SW 1271 (cell line): Measurements from ENCODE around the gene PLXNC1.

Source experiments
- DNase-seq, 2 experiments: peaks; one replicate each; lab custom pipeline; 2025; lab: John Stamatoyannopoulos, UW

PLXNC1 gene

DNA sequence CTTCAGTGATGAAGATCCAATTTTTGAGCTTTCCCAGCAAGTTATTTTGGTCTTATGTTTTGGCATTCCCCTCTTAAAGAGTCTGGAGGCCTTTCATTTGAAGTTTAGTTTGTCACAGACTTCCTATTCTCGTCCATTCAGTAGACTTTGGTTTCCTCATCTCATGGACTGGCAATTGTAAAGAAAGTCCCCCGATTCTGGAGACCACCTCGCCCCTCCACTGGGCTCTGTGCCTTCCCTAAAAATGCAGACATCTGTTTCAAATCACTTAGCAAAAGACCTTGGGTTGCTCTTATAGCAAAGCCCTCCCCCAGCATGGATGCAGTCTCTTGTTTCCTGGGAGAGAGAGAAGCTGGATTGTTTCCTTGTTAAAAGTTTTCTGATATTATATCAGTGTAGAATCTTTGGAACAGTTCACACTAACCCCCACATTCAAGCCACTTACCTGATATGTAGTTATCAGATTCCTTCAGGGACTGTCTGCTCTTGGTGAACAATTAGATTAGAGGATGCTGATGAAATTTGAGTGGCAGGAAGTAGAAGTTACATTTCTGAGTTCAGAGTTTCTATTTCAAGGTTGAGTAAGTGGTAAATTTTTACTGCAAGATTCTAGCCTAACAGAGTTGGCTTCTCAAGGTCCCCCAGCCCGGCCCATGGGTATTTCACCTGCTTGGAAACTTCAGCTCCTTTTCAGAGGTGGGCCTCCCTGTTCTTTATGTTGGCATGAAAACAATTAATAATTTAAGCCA lies 56.3 kb downstream of the PLXNC1 start:
- no peak for DNase-seq

DNA sequence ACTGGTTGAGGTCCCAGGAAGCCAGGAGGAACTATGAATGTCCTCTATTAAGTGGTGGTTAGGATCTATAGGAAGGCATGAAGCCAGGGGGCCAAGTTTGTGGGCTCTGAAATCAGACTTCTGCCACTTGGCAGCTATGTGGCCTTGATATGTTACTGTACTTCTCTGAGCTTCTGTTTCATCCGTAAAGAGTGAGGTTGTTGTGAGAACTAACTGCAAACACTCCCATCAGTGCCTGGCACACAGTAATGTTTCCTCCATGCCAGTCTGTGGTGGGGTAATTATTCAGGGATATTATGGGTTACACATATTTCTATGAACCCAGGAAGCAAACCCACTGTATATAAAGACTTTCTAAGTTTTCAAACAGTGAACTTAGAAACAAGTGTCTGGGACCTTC lies 57.4 kb downstream of the PLXNC1 start:
- DNase-seq, result no peak

DNA sequence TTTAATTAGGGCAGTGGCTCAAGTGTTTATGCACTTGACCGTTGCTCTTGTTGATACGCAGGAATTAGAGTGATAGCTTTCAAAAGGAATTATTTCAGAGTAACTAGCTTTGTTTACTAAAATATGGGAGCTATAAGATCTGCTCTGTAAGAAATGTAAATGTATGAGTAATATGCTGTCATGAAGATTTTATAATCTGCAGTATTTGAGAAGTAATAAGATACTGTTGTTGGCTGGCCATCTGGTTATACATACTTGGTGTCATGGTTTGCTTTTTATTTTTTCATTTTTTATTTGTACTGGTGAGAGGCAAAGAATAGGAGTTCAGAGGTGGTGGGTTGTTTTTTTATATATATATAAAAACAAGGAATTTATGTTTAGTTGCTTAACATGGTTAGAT lies 58.5 kb downstream of the PLXNC1 start:
- no peak for DNase-seq

DNA sequence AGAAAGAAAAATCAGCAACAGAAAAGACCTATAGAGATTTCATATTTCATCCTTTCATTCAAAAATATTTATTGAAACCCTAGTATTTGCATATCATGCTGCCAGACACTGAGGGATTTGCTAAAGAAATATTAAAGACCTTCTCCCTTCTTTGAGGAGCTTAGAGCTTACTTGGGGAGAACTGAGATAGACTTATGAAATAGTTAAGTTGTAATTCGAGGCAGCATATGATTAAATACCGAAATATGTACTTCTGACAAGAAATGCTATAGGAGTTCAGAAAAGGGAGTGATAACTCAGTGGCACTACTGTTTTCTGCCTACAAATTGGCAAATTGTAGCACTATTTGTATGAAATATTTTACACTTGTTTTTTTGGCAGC lies 59.1 kb downstream of the PLXNC1 start:
- no peak for DNase-seq

DNA sequence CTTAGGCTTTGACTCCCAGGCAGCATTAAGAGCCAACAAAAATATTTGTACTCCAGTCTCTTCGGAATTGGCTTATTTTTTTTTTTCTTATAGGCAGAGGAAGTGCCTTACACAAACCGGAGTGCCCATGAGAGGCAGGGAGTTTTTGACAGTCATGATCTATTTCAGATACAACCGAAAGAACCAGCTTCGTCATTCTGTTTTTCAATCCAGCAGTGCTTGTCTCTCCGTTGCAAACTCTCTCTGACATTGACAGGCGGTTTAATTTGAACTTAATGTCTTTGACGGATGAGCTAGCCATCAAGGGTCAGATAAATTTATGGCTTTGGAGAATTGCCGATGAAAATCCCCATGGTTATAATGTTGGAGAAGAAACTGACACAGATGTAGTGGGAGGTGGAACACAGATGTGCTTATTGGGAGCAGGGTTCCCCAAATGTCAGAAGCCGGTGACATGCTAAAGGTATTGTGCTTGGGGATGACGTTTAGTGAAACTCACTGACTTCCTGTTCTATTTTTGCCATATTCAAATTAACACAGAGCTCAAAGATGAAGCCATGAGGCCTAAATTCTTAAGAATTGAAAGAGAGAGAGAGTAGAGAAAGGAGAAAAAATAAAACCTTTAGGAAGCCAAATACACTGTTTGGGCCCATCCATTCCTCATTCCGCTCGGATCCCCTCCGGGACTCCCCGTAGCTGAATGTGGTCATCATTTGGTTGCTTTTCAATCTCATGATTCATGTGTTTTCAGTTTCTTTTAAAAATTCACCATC lies 59.7 kb downstream of the PLXNC1 start:
- no peak for DNase-seq

DNA sequence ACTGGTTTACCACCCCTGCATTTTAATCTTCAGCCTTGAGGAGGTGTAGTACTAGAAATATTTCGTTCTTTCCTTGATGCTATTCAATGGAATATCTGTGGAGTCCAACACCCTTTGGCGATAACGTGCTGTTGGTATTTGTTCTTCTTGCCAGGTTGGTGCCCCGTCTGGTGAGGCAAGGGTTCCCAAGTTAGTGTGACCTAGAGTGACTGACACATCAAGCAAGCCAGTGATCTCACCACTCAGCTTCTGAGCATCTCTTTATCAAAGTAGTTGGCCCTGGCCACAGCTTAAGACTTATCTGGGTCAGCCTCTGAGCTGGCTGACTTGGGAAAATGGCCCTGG lies 60.2 kb downstream of the PLXNC1 start:
- no peak for DNase-seq

DNA sequence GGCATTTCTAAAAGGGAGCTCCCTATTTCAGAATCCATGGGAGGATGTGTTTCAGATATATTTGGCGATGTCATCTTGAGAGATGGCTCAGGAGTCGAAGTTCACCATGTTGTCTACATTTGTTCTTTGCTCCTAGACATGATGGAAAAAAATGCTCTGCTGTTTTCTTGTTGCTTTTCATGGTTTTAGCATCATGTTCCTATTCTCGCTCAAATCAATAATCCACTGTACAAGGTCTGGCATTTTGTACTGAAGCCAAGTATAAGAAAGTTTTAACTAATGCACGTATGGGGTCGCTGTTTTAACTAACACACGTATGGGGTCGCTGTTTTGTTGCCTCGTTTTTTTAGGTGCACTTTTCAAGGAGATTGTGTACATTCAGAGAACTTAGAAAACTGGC lies 60.9 kb downstream of the PLXNC1 start:
- DNase-seq, result no peak

DNA sequence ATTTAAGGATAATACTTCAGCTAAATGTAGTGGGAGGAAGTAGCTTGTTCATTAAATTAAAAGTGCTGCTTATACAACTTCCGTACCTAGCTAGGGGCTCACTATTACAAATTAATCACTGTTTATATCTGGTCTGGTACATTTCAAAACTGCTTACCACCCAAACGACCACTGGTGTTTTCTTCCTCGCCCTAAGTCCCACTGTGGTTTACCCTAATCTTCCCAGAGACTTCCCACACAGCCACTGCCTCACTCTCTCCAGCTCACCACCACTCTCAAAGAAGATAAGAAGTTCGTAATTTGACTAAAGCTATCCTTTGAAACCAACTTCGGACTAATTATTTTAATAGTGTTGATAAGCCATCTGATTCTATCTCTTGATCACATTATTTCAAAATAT lies 62.6 kb downstream of the PLXNC1 start:
- no peak for DNase-seq

DNA sequence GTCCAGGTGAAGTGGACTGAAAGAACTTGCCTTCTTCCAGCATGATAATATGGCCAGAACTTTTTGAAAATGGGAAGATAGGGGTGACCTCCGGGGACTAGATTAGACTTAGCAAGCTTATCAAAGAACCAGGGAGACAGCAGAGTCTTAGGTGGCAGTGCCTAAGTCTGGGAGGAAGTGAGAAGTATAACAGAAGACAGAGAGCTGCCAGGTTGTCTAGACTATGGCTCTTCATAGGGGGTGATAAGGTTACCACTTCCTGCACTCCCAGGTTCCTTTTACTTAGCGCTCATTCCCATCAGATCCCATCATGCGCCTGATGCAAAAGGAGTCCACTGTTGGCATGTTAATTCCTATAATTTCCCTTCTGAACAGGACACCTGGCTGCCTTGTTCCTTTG lies 69.9 kb downstream of the PLXNC1 start:
- DNase-seq, result no peak

DNA sequence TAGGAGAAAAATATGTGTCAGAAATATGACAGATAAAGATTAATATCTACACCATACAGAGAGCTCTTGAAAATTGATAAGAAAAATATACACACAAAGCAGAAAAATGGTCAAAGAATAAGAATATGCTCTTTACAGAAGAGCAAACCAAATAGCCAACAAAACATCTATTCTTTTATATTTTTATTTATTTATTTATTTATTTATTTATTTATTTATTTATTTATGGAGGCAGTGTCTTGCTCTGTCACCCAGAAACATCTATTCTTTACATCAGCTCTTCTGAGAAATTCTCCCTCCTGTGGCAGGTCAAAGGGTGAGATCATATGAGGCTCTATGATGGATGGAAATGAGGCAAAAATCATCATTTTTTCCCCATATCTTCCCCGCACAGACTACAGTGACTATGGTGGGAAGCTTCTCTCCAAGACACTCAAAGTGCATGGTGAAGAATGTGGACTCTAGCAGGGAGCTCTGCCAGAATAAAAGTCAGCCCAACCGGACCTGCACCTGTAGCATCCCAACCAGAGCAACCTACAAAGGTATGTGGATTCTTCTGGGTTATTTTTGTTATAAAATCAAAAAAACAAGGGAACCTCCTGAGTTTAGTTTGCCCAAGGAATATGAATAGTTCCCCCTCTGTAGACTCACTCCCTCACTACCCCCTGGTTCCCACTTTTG lies 71.4 kb downstream of the PLXNC1 start:
- DNase-seq, result no peak

DNA sequence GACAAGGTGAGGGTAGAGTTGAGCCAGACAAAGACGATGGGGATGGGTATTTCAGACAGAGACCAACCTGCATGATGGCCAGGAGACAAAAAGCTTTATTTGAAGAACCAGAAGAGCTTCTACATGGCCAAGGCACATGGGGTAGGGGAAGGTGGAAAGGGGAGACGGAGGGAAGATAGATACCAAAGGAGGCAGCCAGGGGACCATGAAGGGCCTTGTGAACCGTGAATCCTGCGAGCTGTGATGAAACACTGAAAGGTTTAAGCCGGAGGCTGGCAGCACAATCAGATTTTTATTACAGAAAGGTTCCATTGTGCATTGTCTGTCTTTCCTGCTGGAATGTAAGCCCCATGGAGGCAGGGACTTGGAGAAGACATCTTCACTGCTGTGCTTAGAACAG lies 72.4 kb downstream of the PLXNC1 start:
- DNase-seq, result no peak

DNA sequence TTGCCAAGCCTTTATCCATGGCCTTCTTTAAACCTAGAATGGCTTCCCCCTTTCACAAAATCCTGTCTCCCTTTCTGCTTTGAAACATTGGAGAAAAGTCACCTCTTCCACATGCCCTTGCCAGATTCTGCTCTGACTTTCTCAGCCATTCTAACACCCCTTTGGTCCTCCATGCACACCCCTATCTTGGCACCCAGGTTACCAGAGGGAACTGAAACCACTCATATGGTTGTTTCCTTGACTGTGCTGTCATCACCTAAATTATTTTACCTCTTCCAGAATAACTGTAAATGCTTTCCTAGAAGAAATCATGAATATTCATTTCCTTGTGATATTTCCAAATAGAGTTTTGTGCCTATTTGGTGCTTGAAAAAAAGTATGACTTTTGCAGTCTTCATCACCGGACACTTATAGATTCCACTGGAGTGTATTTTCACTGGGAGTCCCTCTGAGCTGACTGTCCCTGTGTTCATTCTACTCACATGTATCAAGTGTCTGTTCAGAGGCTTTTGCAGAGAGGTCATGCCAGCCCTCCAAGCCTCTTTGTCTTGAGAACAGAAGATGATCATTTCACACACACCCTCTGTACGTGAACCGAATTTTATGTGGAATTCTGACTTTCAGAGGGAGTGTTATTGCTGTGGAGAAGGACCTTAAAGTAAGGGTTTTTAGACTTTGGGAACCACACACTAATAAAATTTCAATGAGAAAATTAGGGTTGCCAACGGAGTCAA lies 74.1 kb downstream of the PLXNC1 start:
- DNase-seq, result no peak

DNA sequence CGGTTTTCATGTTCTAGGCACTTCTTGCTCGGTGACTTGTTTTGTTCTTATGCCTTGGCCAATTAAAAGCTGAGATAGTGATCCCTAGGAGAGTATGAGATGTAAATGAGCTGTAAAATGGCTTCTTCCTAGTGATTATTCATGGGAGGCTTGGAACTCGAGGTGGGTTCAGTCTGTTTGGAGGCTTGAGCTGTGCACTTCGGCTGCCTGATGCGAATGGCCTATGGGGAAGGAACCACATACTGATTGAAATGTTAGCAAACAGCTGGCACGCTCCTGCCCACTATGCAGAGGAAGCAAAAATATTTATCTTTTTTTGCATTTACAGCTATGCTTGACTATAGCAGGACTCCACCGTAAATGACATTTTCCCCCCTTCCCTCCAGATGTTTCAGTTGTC lies 75.5 kb downstream of the PLXNC1 start:
- no peak for DNase-seq

DNA sequence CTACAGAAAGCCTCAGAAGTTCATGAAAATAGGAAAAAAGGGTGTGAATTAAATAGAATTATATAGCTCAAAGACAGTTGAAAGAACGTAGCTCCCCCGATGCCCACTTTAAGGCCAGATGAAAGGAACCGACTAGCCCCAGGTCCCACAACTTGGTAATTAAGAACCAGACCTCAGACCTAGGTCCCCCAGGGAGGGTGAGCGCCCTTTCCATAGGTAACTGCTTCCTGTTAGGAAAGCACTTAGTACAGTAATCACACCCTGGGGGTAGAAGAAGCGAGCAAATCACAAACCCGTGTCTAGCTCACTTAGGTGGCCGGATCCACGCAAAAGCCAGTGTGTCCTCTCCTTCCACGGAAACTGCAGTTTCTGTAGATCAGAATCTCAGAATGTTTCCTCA lies 77.1 kb downstream of the PLXNC1 start:
- DNase-seq, result no peak

DNA sequence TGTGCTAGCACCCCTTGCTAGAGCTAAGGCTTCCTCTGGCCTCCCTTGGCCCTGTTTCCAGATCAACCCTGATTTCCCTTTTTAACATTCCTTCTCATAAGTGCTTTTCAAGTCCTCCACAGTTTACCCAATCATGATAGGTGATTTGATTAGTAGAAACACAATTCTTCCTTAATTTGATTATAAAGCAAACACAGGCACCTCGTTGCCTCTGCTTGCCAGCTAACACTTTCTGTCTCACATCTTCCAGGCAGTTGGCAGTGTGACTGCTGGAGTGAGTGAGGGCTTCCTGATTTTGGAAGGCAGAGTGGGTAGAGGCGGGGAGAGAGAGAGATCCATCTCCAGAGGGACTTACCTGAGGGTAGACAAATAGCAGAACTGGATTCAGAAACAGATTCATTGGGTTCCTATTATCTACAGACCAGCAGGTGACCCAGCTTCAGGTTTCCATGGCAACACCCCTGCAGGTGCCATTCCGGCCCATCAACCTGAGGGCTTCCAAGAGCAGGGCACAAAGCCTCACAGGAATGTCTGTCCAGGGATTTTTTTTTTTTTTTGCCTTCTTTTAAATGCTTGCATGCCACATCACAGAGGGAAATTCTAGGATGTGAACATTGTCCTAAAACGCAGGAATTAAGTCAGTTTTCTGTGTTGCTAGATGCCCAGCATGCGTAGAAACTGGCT lies 77.7 kb downstream of the PLXNC1 start:
- DNase-seq, result no peak

DNA sequence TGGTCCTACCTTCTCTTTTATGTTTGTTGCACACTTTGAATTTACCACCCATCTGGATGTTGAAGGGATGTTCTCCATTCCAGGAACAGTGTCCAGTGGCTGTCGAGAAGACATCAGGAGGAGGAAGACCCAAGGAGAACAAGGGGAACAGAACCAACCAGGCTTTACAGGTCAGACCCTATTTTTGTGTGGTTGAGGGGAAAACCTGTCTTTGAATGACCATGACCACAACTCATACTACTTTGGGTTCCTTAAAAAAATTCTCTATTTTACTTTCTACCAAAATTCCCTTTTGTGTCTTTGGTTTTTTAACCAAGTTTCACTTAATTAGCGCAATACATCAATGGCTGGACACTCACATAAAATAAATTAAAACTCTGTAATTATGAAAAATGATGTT lies 78.7 kb downstream of the PLXNC1 start:
- no peak for DNase-seq

DNA sequence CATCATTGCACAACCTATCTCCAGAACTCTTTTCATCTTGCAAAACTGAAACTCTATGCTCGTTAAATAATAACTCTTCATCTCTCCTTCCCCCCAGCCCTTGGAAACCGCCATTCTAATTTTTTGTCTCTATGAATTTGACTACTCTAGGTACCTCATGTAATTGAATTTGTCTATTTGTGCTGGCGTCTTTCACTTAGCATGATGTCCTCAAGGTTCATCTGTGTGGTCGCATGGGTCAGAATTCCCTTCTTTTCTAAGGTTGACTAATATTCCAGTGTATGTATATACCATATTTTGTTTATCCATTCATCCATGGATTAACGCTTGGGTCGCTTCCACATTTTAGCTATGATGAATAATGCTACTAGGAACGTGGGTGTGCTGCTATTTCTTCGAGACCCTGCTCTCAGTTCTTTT lies 80.1 kb downstream of the PLXNC1 start:
- DNase-seq, result no peak

DNA sequence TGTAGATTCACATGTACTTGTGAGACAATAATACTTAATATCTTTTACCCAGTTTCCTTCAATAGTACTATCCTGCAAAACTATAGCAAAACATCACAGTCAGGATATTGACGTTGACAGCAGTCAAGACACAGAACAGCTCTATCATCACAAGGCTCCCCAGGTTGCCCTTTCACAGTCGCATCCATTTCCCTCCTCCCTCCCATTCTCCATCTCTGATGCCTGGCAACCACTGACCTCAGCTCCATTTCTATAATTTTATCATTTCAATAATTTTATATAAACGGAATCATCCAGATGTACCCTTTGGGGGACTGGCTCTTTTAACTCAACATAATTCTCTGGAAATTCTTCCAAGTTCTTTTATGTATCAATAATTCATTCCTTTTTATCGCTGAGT lies 81.5 kb downstream of the PLXNC1 start:
- DNase-seq, result no peak

DNA sequence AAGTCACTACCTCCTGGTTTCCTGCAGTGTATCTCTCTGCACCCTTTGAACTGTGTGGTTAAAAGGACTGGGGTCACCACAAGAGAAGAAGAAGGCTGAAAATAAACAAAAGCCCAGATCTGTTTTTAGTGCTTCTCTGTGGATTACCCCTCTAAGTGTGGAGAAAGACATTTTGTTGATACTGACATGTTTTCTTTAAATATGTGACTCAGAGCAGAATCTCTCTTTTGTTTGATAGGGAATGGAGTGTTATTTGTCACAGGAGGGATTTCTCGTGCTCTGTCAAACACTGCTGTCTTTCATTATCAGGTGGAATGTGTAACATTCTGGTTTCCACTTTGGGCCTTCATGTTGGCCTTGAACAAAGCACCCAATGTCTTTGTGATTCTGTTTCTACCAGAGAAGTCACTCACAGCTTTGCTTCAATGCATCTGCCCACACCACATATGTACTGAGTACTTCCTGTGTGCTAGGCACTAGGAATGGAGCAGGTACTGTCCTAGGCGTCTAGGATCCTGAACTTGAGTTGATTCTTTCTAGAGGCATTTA lies 82.1 kb downstream of the PLXNC1 start:
- DNase-seq, result no peak

DNA sequence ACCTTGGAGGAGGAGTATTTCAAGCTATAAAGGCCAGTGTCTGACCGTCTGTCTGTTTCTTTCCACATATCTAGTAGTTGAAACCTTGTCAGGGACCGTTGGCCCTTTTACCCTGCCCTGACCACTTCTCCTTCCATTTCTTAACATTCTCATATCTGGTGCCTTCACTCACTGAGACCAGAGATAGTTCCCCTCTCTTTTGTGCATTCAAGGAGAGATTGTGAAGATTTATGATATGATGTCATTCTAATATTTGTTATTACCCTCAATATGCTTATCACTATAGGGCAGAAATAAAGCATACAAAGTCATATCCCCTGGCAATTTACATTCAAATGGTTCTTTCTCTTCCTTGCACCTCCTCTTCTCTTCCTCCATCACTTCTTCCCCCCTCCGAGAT lies 83.3 kb downstream of the PLXNC1 start:
- DNase-seq, result no peak

DNA sequence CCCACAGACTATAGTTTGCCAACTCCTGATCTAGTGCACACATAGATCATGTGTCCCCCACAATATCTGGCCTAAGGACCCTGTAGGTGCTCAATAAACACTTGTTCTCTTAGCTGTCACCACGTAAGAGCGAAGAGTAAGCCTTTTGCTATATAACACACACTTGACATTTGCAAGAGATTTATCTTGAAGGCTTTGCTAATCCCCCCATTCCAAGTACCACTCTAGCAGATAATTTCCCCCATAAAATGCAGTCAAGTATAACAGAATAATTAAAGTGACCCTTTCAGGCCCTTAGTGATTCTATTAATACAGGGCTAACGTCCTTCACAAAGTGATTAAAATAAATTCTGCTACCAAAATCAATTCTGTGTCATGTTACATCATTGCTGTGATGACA lies 87.5 kb downstream of the PLXNC1 start:
- DNase-seq, result no peak
